GM12873 (cell line): ENCODE measurements around the gene ITGA6.
A peak's percentile ranks its signal among the peaks of the same experiment; 100 is the strongest.

Experiments
- TF ChIP-seq, protein P1 (sequence below): IDR thresholded peaks from 2 replicates; pipeline ENCODE4 v1.5.1; 2012; ENCODE audit warnings: low read depth, mild to moderate bottlenecking, moderate library complexity, low read length, control low read depth; ENCODE audit not compliant: insufficient read depth; ENCODE audit errors: missing control alignments

ITGA6 gene

DNA sequence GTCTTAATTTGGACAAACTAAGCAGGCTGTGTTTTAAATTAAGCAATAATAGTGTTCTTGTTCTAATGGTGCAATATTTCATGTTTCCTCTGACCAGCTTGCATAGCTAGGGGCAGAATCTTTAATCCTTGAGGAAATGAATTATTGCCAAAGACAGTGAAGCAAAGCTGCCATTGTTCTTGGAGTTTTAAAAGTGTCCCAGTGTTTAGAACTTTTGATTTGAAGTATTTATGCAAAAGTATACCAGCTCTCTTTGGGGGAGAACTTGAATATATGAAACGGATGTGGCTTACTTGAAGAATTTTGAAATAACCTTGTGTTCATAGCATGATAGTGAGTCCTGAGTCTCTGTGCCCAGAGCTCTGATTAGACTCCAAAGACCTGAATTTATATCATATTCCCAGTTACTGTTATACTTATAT is 33.4 kb downstream of the ITGA6 start:
- TF ChIP-seq, protein P1, sequence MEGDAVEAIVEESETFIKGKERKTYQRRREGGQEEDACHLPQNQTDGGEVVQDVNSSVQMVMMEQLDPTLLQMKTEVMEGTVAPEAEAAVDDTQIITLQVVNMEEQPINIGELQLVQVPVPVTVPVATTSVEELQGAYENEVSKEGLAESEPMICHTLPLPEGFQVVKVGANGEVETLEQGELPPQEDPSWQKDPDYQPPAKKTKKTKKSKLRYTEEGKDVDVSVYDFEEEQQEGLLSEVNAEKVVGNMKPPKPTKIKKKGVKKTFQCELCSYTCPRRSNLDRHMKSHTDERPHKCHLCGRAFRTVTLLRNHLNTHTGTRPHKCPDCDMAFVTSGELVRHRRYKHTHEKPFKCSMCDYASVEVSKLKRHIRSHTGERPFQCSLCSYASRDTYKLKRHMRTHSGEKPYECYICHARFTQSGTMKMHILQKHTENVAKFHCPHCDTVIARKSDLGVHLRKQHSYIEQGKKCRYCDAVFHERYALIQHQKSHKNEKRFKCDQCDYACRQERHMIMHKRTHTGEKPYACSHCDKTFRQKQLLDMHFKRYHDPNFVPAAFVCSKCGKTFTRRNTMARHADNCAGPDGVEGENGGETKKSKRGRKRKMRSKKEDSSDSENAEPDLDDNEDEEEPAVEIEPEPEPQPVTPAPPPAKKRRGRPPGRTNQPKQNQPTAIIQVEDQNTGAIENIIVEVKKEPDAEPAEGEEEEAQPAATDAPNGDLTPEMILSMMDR = no peak

DNA sequence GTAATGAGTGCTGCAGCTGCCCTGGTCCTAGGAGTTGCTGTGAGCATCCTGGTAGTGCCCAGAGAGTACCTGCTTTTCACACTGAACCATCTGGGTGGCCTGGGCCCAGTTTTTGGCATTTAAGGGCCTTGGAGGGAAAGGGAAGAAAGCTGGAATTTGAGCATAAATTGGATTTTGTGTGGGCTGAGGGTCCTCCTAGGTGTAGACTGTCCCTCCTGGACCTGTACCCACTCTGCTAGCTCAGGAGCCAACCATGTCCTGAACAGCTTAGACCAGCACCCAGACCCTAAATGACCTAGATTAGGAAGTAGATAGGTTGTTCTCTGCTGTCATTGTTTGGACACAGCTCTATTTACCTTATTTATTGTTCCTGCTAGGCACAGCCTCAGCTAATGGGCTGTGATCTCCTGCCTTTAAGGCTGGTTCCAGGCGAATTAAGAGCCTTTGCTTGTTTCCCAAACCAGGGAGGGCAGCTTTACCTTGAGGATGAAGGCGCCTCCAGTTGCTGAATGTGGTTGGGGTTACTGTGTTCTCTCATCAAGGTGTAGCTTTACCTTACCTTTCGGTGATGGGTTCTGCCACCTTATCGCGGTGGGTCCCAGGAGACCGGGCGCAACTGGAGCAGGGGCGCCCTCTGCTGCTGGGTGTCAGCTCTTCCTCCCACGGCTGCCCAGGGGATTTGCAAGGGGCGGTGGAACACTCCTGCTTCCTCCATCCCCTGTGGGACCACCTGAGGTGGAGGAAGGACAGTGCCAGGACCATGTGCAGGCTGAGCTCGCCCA is 34.4 kb downstream of the ITGA6 start:
- TF ChIP-seq, protein P1 = peak; percentile 85

DNA sequence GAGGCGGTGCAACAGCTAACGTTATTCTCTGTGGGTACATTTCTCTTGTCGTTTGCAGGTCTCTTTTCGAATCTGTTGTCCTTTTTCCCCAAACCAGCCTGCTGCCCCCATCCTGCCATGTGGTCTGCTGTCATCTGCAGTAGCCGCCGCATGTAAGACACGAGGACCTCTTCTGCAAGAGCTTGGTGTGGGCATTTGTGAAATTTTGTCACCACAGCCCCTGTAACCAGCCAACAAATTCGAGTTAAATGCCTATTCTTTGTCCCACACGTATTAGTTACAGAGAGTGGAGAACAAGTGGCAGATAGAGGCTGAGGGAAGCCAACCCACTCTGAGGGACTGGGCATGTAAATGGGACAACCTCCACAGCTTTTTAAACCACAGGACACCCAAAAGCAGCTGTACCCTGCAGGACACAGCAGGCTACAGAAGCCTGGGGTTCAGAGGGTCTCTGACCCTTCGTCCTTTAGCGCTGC is 35.0 kb downstream of the ITGA6 start:
- TF ChIP-seq, protein P1 = no peak

DNA sequence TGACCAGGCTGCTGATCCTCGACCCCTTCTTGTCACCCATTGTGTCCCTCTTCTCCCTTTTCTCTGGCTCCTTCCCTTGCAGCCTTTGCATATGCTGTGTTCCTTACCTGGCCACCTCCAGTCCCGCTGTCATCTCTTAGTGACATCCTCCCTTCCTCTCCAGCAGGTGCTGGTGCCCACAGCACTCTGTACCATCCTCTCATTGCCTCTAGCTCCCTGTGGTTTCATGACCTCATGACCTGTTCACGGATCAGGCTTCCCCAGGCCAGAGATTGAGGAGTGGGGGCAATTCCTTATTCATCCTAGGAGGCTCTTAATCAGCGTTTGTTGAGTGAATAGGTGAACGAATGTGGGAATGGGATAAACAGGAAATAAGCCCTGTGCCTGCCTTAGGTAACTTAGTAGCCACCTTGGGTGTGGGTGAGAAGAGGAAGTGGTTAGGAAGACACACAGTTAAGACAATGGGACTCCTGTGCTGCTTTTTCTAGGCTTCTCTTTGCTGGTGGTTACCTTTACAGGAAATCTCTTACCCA is 35.5 kb downstream of the ITGA6 start:
- TF ChIP-seq, protein P1 = no peak

DNA sequence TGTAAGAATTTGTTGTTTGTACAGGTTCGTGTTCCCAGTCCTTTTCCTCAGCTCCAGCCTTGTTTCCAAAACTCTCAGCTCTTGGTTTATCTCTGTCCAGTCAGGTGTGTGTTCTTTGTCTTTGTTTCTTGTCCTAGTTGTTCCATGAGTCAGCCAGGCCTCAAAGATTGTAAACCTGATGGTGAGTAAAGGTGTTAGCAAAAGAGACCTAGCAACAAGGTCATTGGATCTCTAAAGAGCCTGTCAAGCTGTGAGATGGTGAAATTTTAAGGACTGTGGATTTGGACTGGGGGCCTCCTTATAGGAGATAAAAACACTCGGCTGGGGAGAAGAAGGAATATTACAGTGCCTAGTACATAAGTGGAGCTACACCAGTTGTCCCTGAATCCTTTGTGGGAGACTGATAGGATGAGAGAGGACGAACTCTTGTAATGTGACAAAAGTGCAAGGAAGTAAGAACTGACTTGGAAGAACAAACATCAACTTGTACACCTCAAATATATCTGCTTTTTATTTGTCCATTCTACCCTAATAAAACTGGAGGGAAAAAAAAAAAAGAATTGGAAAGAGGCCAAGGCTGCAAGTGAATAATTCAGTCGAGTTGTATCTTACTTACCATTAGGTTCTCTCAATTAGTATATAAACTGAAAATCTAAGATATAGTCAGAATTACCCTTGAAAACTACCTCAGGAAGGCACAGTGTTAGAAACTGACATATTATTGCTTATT is 37.2 kb downstream of the ITGA6 start:
- TF ChIP-seq, protein P1 = no peak

DNA sequence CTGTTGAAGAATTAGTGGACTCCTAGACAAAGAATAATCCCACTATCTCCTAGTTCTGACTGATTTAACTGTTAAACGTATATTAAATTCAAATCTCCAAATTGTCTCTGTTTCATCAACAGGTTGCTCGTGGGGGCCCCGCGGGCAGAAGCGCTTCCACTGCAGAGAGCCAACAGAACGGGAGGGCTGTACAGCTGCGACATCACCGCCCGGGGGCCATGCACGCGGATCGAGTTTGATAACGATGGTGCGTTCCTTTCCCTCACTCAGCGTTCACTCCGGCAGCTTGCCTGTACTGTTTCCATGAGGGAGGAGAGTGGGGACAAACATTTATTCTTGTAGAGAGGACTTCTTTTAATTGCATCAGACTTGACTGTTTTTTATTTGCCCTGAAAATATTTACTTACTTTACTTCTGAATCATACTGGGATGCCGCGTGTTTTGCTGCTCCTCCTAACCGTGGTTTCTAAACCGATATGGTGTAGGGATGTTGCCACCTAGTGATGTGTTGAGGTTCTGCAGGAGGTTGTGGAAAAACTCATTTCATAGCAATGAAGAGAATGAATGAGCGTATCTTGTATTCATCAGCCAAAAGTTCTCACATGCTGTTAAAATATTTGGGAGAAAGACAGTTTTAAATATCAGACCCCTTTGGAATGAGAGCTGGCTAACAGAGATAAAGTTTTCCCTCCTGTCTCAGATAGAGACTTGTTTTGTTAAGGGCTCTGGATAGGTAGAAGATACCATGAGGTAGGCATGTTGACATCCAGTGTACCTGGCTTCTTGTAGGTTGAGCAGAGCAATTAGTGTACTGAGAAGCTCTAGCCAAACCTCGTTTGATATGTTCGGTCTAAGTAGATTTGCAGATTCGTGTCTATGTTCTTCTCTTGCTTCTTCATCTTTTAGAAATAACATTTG is 38.3 kb downstream of the ITGA6 start:
- TF ChIP-seq, protein P1 = peak; percentile 75
